ENCODE data around the gene GSTM2.

- TF ChIP-seq CTCF (IDR thresholded peaks at IDR 0.05) (no peak), POLR2A (IDR thresholded peaks at IDR 0.05) (no peak)
Measured at GRCh38 chr1:109625176-109625575, 42.7 kb upstream of the GSTM2 start.
